HepG2 (cell line): Measurements from ENCODE around the gene SGPP2. TPM values are rescaled to one million over a fixed set of nuclear protein-coding genes. Genes with fewer than 3 reads are reported as not detected.

Experiments
- ATAC-seq: fragments of 200-7000 bp; cut with Tn5 transposase; 3 replicates; pipeline ENCODE4 v1.9.1; 2020; ENCODE audit warnings: mild to moderate bottlenecking, moderate library complexity
- BruUV-seq: library from RNA; stranded (reverse); fragments of 400-500 nt; replicated peaks from 2 replicates; lab custom pipeline; 2021; lab: Mats Ljungman, UMichigan
- CTCF ChIA-PET: fragments of 300-600 bp; formaldehyde crosslinking; extraction: SDS; loops from one replicate; lab custom pipeline; 2021; ENCODE audit warnings: low total read pairs, inconsistent platforms, low intra/inter-chr PET ratio; lab: Yijun Ruan, JAX
- POLR2A ChIA-PET: fragments of 350-600 bp; sonication (Branson Sonifier 250); formaldehyde crosslinking; loops from one replicate; lab custom pipeline; 2020; ENCODE audit warnings: antibody characterized with exemption, inconsistent platforms; lab: Yijun Ruan, JAX
- DNase-seq: peaks from one replicate; pipeline ENCODE4 v3.0.0-alpha.2; 2015; ENCODE audit warnings: low spot score
- FAIRE-seq: peaks from 3 replicates; lab custom pipeline; 2011; peaks lifted over from hg19 to GRCh38; lab: Jason Lieb, UNC
- H2AFZ ChIP-seq: one replicate; pipeline ENCODE4 v1.6.1; 2011; ENCODE audit warnings: low read length, inconsistent platforms
- H3K27ac ChIP-seq: fragments of 300-600 bp; 3 replicates; pipeline ENCODE4 v1.8.0; 2011; ENCODE audit warnings: mixed run types, mild to moderate bottlenecking, mixed read lengths, low read length, inconsistent platforms; ENCODE audit not compliant: insufficient read depth; ENCODE audit errors: extremely low read length
- H3K27me3 ChIP-seq, 2 experiments: fragments of 200-600 bp in 1 of 2; 2 replicates in 1 of 2; 3 replicates in 1 of 2; pipeline versions ENCODE4 v1.6.0 to v1.8.0; 2011; ENCODE audit warnings: low read length in 2 of 2, mild to moderate bottlenecking in 2 of 2, moderate library complexity in 2 of 2, inconsistent platforms in 1 of 2; ENCODE audit not compliant: insufficient read depth in 2 of 2, control insufficient read depth in 1 of 2
- H3K36me3 ChIP-seq, 2 experiments: fragments of 200-600 bp in 1 of 2; replicated peaks in 1 of 2; 2 replicates in 1 of 2; 3 replicates in 1 of 2; pipeline versions ENCODE4 v1.5.1 to v1.8.0; 2011; ENCODE audit warnings: low read length in 2 of 2, inconsistent platforms in 1 of 2; ENCODE audit not compliant: insufficient read depth in 2 of 2, control insufficient read depth in 1 of 2
- H3K4me1 ChIP-seq: 2 replicates; pipeline ENCODE4 v1.5.1; 2012; ENCODE audit warnings: low read length, inconsistent platforms; ENCODE audit not compliant: insufficient read depth
- H3K4me2 ChIP-seq: 2 replicates; pipeline ENCODE4 v1.6.0; 2011; ENCODE audit warnings: low read depth, low read length, inconsistent platforms
- H3K4me3 ChIP-seq, 3 experiments: fragments of 200-600 bp in 1 of 3; sonication (generic), shearing (Covaris generic) in 1 of 3; replicated peaks in 1 of 3; 2 replicates each; pipeline ENCODE4 v1.5.1; 2011 to 2016; ENCODE audit warnings: low read length in 3 of 3, inconsistent platforms in 2 of 3, low read depth in 2 of 3, mild to moderate bottlenecking in 2 of 3, control low read depth in 1 of 3, mixed read lengths in 1 of 3; ENCODE audit not compliant: insufficient read depth in 1 of 3
- H3K79me2 ChIP-seq: one replicate; pipeline ENCODE4 v1.6.1; 2011; ENCODE audit warnings: low read length, inconsistent platforms; ENCODE audit not compliant: insufficient read depth
- H3K9ac ChIP-seq: 2 replicates; pipeline ENCODE4 v1.6.0; 2011; ENCODE audit warnings: mild to moderate bottlenecking, low read depth, low read length, inconsistent platforms; ENCODE audit not compliant: insufficient read depth
- H3K9me3 ChIP-seq: 2 replicates; pipeline ENCODE4 v1.5.1; 2012; ENCODE audit warnings: mild to moderate bottlenecking, low read length
- H4K20me1 ChIP-seq: 2 replicates; pipeline ENCODE4 v1.6.0; 2011; ENCODE audit warnings: inconsistent platforms, mild to moderate bottlenecking, low read length, moderate library complexity; ENCODE audit not compliant: insufficient read depth
- CBX1 ChIP-seq: IDR thresholded peaks from one replicate; pipeline ENCODE4 v1.6.1; 2016; ENCODE audit warnings: antibody characterized with exemption, low read depth
- ELF1 ChIP-seq: sonication (generic); formaldehyde crosslinking; IDR thresholded peaks from 2 replicates; pipeline ENCODE4 v1.4.0; 2020; ENCODE audit warnings: missing genetic modification reagents
- EZH2 ChIP-seq: conservative IDR thresholded peaks from 2 replicates; pipeline ENCODE4 v1.6.1; 2012; ENCODE audit warnings: mild to moderate bottlenecking, low read depth, low read length, moderate library complexity
- FOXM1 ChIP-seq: sonication (generic); formaldehyde crosslinking; IDR thresholded peaks from 2 replicates; pipeline ENCODE4 v1.5.0; 2020; ENCODE audit warnings: missing genetic modification reagents
- GLI4 ChIP-seq: sonication (generic); formaldehyde crosslinking; IDR thresholded peaks from 2 replicates; pipeline ENCODE4 v1.5.1; 2020; ENCODE audit warnings: missing genetic modification reagents, mild to moderate bottlenecking, moderate library complexity, borderline replicate concordance
- MNT ChIP-seq: fragments of 450-650 bp; IDR thresholded peaks from 2 replicates; pipeline ENCODE4 v1.6.1; 2016
- NFKB2 ChIP-seq: sonication (generic); formaldehyde crosslinking; IDR thresholded peaks from 2 replicates; pipeline ENCODE4 v1.4.0; 2020; ENCODE audit warnings: missing genetic modification reagents, borderline replicate concordance
- RBM39 ChIP-seq: fragments of 200-400 bp; formaldehyde crosslinking; IDR thresholded peaks from one replicate; pipeline ENCODE4 v1.6.1; 2018; ENCODE audit warnings: antibody characterized with exemption, mild to moderate bottlenecking, low read depth, low read length; ENCODE audit not compliant: poor library complexity, severe bottlenecking
- TERF1 ChIP-seq: sonication (generic); formaldehyde crosslinking; IDR thresholded peaks from 2 replicates; pipeline ENCODE4 v1.8.0; 2022; ENCODE audit warnings: mild to moderate bottlenecking, missing genetic modification reagents, moderate library complexity
- UBTF ChIP-seq: sonication (generic); formaldehyde crosslinking; IDR thresholded peaks from 2 replicates; pipeline ENCODE4 v1.4.0; 2020; ENCODE audit warnings: mild to moderate bottlenecking, missing genetic modification reagents
- ZBTB3 ChIP-seq: sonication (generic); formaldehyde crosslinking; IDR thresholded peaks from 2 replicates; pipeline ENCODE4 v1.4.0; 2020; ENCODE audit warnings: low read depth, mild to moderate bottlenecking, moderate library complexity, missing genetic modification reagents, borderline replicate concordance
- ZNF281 ChIP-seq: sonication (generic); formaldehyde crosslinking; IDR thresholded peaks from 2 replicates; pipeline ENCODE4 v1.4.0; 2020; ENCODE audit warnings: missing genetic modification reagents, borderline replicate concordance
- ZNF75D ChIP-seq: sonication (generic); formaldehyde crosslinking; IDR thresholded peaks from 2 replicates; pipeline ENCODE4 v1.8.1; 2023; ENCODE audit warnings: missing genetic modification reagents, mild to moderate bottlenecking, borderline replicate concordance
- in situ Hi-C: cut with HindIII; loops from 2 replicates; pipeline ENCODE4 v1.10.0; 2017; ENCODE audit warnings: low pct_unique_long_range_greater_than_20kb; ENCODE audit not compliant: extremely low pct_ligation_motif_present
- intact Hi-C: fragments of 100-400 bp; cut with micrococcal nuclease; formaldehyde crosslinking; loops from one replicate; pipeline ENCODE4 v1.10.0; 2022; ENCODE audit not compliant: unreplicated experiment
- polyA plus RNA-seq, 8 experiments: library from polyadenylated mRNA; depleted of rRNA in 3 of 8; stranded (reverse) in 7 of 8; unstranded in 1 of 8; fragments of >200 nt; fragmentation: Illumina TruSeq in 4 of 8; extraction: Trizol in 4 of 8; gene quantifications; 2 replicates each; pipeline versions ENCODE4 v1.2.1 to v1.2.3, GENCODE V29; 2011 to 2016; ENCODE audit warnings: low read depth in 4 of 8, missing spikeins in 1 of 8, mixed read lengths in 1 of 8; ENCODE audit not compliant: insufficient read depth in 1 of 8
- total RNA-seq, 5 experiments: library from RNA; depleted of rRNA; stranded (reverse); fragments of >200 nt; fragmentation: Illumina TruSeq; extraction: Trizol; gene quantifications; 2 replicates each; pipeline ENCODE4 v1.2.3, GENCODE V29; 2016; ENCODE audit warnings: low read depth in 1 of 5
- TF ChIP-seq, protein P1 (sequence below): sonication (generic); formaldehyde crosslinking; IDR thresholded peaks from 2 replicates; pipeline ENCODE4 v1.4.0; 2020; ENCODE audit warnings: mild to moderate bottlenecking, missing genetic modification reagents
- TF ChIP-seq, protein P2 (sequence below): sonication (generic); formaldehyde crosslinking; IDR thresholded peaks from 2 replicates; pipeline ENCODE4 v1.8.0; 2022; ENCODE audit warnings: mild to moderate bottlenecking, missing genetic modification reagents, borderline replicate concordance

SGPP2 gene
- total and polyA plus RNA-seq, 2 of the 13 experiments (the other 11 are each of a cell fraction or from before 2014, with no cell fraction given), result not detected

- no TSS peak for BruUV-seq
- Histone ChIP-seq H3K9ac (no peak overlapping the region), H3K4me3 (no peak overlapping the region), H3K27me3 (peaks cover 0 to 6% of the 10 kb centered on the region in 2 experiments; a peak in 2 of 5 replicates), H3K79me2 (no peaks in the 10 kb centered on the region), H2AFZ (no peak overlapping the region), H4K20me1 (no peaks in the 10 kb centered on the region), H3K4me1 (no peaks in the 10 kb centered on the region), H3K9me3 (no peaks in the 10 kb centered on the region), H3K27ac (no peak overlapping the region), H3K36me3 (no peaks in the 10 kb centered on the region), H3K4me2 (no peak overlapping the region)
- ChIA-PET CTCF (no interaction called here), POLR2A (no interaction called here)
- FAIRE-seq (no peak), DNase-seq (no peak), ATAC-seq (no peak)
- intact Hi-C loops, result no loop called here
- in situ Hi-C loops, result no loop called here
- TF ChIP-seq RBM39 (no peak), NFKB2 (CRISPR knock-in tag) (no peak), ELF1 (CRISPR knock-in tag) (no peak), FOXM1 (CRISPR knock-in tag) (no peak), EZH2 (no peak), GLI4 (CRISPR knock-in tag) (no peak), UBTF (CRISPR knock-in tag) (no peak), MNT (no peak), CBX1 (no peak), ZBTB3 (CRISPR knock-in tag) (no peak), TERF1 (CRISPR knock-in tag) (no peak), ZNF281 (CRISPR knock-in tag) (no peak), ZNF75D (CRISPR knock-in tag) (no peak)
- TF ChIP-seq, protein P1, sequence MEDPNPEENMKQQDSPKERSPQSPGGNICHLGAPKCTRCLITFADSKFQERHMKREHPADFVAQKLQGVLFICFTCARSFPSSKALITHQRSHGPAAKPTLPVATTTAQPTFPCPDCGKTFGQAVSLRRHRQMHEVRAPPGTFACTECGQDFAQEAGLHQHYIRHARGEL, result no peak
- TF ChIP-seq, protein P2, sequence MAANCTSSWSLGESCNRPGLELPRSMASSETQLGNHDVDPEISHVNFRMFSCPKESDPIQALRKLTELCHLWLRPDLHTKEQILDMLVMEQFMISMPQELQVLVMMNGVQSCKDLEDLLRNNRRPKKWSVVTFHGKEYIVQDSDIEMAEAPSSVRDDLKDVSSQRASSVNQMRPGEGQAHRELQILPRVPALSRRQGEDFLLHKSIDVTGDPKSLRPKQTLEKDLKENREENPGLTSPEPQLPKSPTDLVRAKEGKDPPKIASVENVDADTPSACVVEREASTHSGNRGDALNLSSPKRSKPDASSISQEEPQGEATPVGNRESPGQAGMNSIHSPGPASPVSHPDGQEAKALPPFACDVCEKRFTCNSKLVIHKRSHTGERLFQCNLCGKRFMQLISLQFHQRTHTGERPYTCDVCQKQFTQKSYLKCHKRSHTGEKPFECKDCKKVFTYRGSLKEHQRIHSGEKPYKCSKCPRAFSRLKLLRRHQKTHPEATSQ (CRISPR knock-in tag), result no peak
Measured at GRCh38 chr2:222479859-222480258, 55.5 kb downstream of the SGPP2 start.
